NK-92 (cell line): ENCODE results near the gene LYPD8.
"Not testable (repeated sequence)": the region's sequence is repeated elsewhere in the genome, so short reads cannot be mapped to it uniquely, and the experiment has no call there.

Experiments used
- DNase-seq: peaks from one replicate; lab custom pipeline; 2025; ENCODE audit not compliant: unreplicated experiment; lab: John Stamatoyannopoulos, UW

The LYPD8 gene, protein sequence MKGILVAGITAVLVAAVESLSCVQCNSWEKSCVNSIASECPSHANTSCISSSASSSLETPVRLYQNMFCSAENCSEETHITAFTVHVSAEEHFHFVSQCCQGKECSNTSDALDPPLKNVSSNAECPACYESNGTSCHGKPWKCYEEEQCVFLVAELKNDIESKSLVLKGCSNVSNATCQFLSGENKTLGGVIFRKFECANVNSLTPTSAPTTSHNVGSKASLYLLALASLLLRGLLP

DNA sequence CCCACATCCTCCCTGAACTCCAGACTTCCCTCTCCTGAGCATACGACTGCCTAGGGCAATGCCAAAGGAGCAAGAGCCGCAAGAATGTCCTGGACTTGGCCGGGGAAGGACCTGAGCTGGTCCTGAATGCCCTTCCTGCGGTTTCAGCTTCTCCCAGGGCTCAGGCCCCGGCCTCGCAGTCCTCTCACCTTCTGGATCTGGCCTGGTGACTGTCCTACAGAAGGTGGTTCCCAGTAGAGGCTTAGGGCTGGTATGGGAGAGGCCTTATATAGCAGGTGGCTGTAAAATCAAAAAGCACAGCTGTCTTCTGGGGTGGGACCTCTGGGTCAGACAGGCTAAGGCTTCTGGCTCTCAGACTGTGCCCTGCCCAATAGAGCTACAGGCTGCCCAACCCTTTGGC, at the start of gene LYPD8:
Gene LYPD8, minus strand, starts transcription at position 243 of the 400 bp plus-strand sequence. CDS start 4,678 bp downstream, outside the sequence.
- DNase-seq = no peak

DNA sequence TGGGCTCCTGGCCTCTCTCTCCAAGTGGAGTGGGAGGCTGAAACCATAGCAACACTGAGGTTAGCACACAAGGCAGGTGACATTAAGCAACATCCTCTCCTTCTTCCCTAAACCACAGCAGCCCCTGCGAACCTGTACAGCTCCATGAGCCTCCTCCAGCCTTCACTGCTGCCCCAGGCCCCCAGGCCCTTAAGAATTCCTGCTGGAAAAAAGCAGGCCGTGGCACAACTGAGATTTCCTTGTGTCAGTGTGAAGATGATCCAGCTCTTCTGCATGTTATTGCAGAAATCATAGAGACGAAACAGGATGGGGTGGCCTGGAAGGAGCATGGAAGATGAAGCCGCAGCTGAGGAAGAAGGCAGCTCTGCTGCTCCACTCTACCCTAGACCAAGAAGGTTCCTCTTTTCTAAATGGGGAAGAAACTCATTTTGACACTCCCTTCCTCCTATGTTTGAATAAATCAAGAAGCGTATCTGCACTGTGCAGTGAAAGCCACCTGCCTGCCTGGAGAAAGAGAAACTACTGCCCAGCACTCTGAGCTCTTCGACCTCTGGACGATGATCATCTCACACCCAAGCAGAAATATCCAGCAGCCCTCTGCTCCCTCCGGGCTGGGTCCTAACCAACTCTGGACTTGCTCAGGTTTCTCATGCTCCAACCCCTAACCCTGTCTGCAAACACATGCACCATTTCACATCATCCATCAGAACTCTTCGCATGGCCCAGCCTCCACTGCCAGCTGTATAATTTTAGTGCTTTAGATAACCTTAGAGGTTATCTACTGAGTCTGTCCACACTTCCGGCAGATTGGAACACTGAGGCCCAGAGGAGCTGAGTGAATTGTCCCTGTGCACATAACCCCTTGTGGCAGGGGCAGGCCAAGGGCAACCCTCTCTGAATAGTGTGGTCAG, 49.5 kb upstream of the LYPD8 start:
- DNase-seq = no peak

DNA sequence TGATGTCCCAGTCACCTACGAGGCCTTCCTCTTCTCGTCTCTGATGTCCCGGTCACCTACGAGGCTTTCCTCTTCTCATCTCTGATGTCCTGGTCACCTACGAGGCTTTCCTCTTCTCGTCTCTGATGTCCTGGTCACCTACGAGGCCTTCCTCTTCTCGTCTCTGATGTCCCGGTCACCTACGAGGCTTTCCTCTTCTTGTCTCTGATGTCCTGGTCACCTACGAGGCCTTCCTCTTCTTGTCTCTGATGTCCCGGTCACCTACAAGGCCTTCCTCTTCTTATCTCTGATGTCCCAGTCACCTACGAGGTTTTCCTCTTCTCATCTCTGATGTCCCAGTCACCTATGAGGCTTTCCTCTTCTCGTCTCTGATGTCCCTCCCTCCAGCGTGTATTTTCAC, 47.9 kb upstream of the LYPD8 start:
- DNase-seq = not testable (repeated sequence)

GRCh38 chr1:248802454-248802853, 46.9 kb upstream of the LYPD8 start:
- DNase-seq = no peak

GRCh38 chr1:248800459-248800858, 44.9 kb upstream of the LYPD8 start:
- no peak for DNase-seq

DNA sequence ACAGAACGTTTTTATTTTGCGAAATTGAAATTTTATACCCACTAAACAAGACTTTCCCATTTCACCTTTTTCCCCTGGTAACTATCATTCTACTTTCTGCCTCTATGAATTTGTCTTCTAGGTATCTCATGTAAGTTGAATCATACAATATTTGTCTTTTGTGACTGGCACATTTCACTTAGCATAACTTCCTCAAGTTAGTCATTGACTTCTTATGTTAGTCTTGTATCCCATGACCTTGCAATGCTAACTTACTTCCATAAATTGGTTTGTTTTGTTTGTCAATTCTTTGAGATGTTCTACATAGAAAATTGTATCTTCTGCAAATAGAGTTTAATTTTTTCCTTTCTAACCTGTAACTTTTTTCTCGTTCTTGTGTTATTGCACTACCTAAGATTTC, 43.2 kb upstream of the LYPD8 start:
- no peak for DNase-seq

- DNase-seq = not testable (repeated sequence)
Observed at GRCh38 chr1:248794663-248795062, 39.1 kb upstream of the LYPD8 start.

DNA sequence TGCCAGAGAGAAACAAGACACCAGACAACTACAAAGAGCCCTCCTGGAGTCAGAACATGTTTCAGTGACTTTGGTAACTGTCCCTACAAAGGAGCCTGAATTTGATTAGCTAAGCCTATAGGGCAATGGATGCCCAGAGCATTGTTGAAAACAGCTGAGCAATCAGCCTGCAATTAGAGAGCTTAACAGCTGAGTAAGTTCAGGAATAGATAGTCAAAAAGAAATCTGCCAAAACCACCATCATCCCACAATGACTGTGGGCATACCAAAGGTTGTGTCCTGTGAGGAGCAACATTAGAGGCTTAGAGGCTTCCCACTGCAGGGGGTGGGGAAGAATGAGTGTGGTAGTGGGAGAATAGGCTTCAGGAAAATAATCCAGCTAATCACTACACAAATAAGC, 38.0 kb upstream of the LYPD8 start:
- DNase-seq = no peak

DNA sequence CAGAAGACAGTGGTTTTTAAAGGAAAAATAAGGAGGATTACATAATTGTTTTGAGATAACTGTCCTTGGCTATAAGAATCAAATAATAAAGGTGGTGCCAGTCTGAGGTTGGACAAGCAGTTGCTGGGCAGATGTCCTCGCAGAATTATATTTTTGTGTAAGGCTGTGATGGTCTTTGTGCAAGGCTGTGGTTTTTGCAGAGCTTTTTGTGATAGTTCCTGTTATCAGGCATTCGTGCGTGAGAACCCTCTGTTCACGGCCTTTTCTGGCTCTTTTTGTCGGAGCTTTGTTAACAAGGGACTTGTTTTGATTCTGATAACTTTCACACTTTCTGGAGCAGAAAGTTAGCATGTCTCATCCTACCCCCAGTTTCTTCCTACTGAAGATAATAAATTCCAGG, 36.8 kb upstream of the LYPD8 start:
- DNase-seq = no peak

- no peak for DNase-seq
Observed at GRCh38 chr1:248791010-248791409, 35.5 kb upstream of the LYPD8 start.

GRCh38 chr1:248790456-248790855, 34.9 kb upstream of the LYPD8 start:
- DNase-seq = no peak

GRCh38 chr1:248789337-248789736, 33.8 kb upstream of the LYPD8 start:
- not testable (repeated sequence) for DNase-seq

DNA sequence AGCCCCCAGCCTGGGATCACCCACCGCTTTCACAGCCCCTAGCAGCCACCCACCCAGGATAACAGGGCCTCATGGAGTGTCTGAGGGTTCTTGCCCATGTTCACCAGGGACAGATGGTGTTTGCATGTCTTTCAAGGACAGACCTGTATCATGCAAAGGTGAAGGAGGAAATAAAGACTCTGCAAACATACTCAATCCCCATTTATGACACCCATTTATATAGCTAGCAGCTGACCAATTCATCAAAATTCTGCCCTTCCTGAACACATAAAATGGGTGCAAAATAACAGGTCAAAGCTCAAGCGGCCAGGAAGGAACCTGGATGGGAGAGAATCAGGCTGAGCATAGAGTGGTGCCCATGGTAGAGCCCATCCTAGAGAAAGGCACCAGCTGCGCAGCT, 32.8 kb upstream of the LYPD8 start:
- no peak for DNase-seq

DNA sequence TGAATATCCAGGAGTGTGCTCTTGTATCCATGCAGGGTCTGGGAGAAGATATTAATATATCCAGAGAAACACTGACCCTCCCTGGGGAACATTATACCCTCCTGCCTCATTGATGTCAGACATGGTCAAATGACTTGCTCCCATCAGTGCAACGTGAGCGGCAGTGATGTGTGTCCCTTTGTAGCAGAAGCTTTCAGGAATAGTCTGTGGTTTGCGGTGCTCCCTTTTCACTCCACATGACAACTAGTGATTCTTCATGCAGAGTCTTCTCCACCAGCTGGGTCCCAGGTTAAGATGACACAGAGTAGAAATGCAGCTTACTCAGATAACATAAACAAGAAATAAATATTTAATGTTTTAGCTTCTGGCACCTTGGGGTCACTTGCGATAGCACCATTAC, 31.9 kb upstream of the LYPD8 start:
- DNase-seq = no peak

DNA sequence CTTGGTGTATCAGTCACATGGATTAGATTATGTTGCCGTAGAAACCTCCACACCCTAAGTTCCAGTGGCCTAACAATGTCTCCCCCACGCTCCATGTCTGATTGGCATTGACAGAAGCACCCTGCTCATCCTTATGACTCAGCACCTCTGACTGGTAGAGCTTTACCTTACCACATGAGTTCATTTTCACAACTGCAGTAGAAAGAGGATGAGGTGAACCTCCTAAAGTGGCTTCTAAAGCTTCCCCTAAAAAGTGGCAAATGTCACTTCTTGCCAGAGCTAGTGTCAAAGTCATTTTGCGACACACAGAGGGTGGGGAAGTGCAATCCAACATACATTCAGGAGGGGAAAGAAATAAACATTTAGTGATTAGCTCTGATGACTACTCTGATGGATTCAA, 30.6 kb upstream of the LYPD8 start:
- DNase-seq = no peak

GRCh38 chr1:248783367-248783766, 27.8 kb upstream of the LYPD8 start:
- DNase-seq = no peak

DNA sequence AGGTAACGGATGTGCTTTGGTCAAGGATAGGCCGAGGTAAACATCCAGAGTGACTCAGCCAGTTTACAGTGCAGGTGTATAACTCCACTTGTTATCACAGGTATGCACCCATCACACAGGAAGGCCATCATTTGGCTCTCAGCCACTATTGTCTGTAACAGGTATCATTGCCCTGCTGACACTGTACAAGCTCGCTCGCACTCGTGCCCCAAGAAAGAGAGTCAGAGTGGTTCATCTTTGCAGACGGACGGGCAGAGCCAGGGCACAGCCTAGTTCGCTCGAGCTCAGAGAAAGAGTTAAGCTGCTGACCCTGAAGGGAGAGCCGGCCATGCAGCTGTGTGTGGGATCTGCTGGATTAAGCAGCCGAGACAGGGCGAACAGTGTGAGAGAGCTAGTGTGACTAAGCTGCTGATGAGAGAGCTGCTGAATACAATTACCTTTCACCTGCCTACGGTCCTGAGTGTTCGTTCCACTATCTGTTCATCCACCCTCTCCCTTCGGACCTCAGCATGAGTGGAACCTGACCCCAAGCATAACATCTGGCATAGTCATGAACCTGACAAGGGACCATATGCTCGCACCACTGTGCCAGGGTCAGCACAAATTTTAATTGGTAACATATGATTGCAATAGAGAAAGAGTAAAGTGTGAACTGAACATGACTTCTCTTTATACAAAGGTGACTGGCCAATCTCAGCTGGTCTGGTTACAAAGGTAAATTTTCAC, 27.0 kb upstream of the LYPD8 start:
- DNase-seq = no peak

GRCh38 chr1:248779350-248779749, 23.8 kb upstream of the LYPD8 start:
- no peak for DNase-seq

DNA sequence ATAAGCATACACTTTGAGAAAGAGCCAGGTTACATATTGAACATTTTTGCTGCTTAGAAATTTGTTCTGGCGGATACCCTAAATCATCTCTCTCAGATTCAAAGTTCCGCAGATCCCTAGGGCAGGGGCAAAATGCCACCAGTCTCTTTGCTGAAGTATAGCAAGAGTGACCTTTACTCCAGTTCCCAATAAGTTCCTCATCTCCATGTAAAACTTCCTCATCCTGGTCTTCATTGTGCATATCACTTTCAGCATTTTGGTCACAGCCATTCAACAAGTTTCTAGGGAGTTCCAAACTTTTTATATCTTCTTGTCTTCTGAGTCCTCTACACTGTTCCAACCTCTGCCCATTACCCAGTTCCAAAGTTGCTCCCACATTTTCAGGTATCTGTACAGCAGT, 23.3 kb upstream of the LYPD8 start:
- DNase-seq = no peak

GRCh38 chr1:248776991-248777390, 21.4 kb upstream of the LYPD8 start:
- DNase-seq = no peak

DNA sequence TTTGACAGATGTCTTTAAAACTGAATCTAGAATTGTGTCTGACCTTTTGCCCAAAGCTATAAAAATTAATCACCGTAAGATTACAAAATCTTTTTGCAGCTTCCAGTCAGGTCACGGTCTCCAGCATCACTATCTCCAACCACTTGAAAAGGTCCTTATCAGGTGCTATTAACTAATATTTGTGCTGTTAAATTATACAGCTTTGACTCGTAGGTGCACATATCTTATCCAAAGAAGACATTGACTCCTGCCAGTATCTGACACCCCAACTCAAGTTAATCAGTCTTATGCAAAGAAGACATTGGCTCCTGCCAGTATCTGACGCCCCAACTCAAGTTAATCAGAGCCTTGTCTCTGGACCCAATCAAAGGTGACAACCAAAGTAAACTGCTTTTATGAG, 19.9 kb upstream of the LYPD8 start:
- no peak for DNase-seq

GRCh38 chr1:248759644-248760043, 4.1 kb upstream of the LYPD8 start:
- DNase-seq = no peak
